GM12873 (cell line): ENCODE results near the gene KRTAP13-4.
A peak's percentile ranks its signal among the peaks of the same experiment; 100 is the strongest.

Experiments
- CTCF ChIP-seq: IDR thresholded peaks from 2 replicates; pipeline ENCODE4 v1.5.1; 2012; ENCODE audit warnings: low read depth, mild to moderate bottlenecking, moderate library complexity, low read length, control low read depth; ENCODE audit not compliant: insufficient read depth; ENCODE audit errors: missing control alignments

KRTAP13-4 gene

GRCh38 chr21:30463713-30464112 is 33.7 kb downstream of the KRTAP13-4 start:
- peak; percentile 22 for TF ChIP-seq CTCF

DNA sequence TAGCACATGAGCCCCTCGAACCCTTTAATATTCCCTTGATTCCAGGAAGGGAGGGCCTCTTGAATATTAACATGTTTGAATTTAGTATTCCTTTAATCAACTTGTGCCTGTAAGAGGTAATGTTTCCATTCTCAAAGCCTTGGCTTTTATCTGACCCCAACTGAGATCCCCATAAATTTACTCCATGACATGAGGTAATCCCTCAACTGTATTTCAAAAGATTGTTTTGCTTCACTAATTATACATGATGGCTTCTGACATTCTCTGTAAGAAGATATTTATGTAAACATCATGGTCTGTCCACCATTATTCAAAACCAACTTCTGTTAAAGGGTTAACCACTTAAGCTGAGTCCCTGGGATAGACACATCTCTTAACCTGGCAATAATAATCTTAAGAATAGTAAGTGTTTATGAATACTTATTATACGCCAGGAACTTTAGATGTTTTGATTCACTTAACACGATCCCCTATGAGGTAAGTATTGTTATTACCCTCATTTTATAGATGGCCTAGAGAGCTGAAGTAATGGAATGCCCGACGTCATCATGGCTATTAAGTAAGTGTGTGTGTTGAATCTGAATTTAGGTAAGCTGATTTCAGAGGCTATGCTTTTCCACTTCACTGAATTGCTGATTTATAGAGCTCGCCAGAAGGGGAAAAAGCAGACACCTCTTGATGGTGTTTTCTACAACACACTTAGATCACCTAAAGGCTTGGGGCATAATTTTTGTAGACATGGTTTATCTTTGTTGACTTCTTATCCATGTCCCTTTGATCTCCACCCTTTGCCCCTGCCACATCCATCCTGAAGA is 39.1 kb downstream of the KRTAP13-4 start:
- no peak for TF ChIP-seq CTCF

DNA sequence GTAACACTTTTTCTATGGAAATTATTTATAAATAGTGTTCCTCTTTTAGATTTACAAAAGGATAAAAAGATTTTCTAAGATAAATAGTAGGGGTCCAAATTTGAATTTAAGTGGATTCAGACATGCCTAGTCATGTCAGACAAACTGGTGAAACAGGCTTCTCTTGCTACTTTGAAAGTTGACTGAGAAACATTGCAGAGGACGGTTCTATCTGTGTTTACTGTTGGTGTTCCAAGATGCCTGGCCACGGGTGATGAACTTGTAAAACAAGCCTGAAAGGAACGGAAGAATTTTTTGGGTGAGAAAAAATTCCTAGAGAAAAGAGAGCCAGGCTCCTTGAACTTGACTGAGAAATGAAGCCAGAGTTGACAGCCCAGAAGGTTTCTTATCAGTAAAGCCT is 48.0 kb downstream of the KRTAP13-4 start:
- no peak for TF ChIP-seq CTCF

- no peak for TF ChIP-seq CTCF
These were observed 49.2 kb downstream of the KRTAP13-4 start for GRCh38 chr21:30479259-30479658.

- TF ChIP-seq CTCF = no peak
These were observed 50.1 kb downstream of the KRTAP13-4 start, which contains the start of gene KRTAP19-1 for GRCh38 chr21:30480145-30480544. Gene KRTAP19-1, minus strand, starts transcription at chr21:30480367. Its CDS starts 50 bp downstream, at chr21:30480317.
